Retinal pigment epithelial cell (primary cell): ENCODE measurements around the gene IRX2.

ENCODE experiments used
- DNase-seq: peaks from one replicate; pipeline ENCODE4 v3.0.0-alpha.2; 2010; ENCODE audit warnings: low read depth
- H3K4me3 ChIP-seq: 2 replicates; pipeline ENCODE4 v1.5.1; 2011; ENCODE audit warnings: mild to moderate bottlenecking, low read length, control low read depth, moderate library complexity
- TF ChIP-seq, protein P1 (sequence below): conservative IDR thresholded peaks from 2 replicates; pipeline ENCODE4 v1.5.1; 2011; ENCODE audit warnings: low read depth, low read length, control low read depth, inconsistent platforms

The IRX2 gene

DNA sequence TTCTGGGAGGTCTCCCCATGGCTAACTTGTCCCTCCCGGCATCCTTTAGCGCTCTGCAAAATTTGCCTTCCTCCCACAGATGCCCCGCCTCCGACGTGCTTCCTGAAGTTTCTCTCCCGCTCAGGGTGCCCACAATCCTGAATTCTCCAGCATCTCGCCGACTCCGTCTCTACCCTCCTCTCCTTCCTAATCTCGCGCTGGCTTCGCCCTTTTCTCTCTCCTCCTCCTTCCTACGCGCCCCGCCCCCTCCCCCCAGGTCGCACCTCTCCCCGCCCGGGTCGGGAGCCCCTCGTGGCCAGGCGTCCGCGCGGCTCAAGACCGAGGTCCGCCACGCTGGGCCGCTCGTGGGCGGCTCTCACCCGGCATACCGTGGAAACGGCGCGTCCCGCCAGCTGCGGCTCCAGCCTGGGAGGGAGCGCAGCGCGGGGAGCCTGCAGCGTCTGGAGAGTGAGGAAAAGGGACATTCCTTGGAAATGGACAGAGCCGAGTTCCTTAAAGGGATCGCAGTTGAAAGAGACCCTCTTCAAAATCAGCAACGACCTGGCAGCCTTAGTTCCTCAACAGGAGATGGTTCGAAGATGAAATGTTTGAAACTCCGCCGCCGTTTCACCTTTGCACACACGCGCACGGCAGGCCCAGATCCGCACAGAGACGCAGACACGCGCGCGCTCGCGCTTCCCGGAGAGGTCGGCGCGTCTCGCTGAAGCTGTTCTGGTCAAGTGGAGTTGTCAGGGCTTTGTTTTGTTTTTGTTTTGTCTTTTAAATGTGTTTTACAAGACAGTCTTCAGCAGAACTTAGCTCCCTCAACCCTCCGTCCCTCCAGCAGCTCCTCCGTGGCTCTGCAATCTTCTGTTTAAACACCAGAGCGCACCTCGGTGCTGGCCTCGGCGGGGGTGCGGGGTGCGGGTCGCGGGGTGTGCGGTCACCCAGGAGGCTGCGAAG lies 5.0 kb upstream of the IRX2 start:
- no peak for DNase-seq
- no peak overlapping the region for H3K4me3 ChIP-seq

DNA sequence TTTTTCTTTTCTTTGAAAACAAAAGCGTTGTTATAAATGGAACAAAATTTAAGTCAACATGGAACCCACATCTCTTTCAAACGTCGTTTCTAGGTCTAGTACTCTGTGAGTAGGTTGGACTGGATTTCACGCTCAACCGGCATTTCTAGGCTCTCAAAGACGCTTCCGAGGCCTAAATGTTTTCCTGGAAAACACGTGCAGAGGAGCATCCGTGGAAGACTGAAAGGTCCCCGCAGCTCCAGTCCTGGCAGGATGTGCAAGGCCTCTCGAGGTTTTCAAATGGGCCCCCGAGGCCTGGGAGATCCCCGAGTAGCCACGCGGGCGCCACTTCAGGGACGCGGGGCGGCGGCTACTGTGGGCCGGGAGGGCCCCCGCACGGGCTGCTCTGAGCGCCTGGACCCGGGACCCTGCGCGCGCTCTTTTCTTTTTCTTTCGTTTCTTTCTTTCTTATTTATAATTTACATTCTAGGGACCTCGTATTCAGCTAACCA lies 4.2 kb upstream of the IRX2 start:
- TF ChIP-seq, protein P1, sequence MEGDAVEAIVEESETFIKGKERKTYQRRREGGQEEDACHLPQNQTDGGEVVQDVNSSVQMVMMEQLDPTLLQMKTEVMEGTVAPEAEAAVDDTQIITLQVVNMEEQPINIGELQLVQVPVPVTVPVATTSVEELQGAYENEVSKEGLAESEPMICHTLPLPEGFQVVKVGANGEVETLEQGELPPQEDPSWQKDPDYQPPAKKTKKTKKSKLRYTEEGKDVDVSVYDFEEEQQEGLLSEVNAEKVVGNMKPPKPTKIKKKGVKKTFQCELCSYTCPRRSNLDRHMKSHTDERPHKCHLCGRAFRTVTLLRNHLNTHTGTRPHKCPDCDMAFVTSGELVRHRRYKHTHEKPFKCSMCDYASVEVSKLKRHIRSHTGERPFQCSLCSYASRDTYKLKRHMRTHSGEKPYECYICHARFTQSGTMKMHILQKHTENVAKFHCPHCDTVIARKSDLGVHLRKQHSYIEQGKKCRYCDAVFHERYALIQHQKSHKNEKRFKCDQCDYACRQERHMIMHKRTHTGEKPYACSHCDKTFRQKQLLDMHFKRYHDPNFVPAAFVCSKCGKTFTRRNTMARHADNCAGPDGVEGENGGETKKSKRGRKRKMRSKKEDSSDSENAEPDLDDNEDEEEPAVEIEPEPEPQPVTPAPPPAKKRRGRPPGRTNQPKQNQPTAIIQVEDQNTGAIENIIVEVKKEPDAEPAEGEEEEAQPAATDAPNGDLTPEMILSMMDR = no peak
- DNase-seq = no peak
- no peak overlapping the region for H3K4me3 ChIP-seq

More for the DNA sequence above, 5.0 kb upstream of the IRX2 start:
- TF ChIP-seq, protein P1 = no peak

DNA sequence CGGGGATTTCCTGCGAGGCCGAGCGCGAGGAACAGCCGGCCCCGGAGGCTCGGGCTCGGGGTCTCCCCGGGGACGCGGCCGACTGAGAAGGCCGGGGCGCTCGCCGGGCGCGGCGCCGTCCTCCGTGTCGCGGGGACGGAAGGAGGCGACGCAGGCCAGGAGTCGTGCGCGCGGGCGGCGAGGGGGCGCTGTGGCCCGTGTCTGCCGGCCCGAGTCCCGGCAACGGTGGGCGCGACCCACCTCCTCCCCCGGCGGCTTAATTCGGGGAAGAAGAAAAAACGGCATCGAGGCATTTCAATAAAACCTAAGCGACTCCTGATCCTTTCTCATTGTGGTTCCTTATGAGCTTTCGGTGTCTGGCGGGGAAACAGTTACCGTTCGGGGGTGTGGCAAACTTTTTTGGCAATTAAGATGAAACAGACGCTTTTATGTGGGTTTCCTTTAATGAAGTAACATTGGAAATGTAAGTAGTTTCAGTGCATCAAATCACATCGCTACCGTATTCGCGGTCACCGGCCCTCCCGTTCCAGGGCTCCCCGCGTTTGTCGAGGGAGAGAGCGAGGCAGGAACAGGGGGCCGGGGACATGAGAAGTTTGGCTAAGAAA lies 3.7 kb upstream of the IRX2 start:
- TF ChIP-seq, protein P1 = no peak
- H3K4me3 ChIP-seq = no peak overlapping the region
- DNase-seq = no peak

DNA sequence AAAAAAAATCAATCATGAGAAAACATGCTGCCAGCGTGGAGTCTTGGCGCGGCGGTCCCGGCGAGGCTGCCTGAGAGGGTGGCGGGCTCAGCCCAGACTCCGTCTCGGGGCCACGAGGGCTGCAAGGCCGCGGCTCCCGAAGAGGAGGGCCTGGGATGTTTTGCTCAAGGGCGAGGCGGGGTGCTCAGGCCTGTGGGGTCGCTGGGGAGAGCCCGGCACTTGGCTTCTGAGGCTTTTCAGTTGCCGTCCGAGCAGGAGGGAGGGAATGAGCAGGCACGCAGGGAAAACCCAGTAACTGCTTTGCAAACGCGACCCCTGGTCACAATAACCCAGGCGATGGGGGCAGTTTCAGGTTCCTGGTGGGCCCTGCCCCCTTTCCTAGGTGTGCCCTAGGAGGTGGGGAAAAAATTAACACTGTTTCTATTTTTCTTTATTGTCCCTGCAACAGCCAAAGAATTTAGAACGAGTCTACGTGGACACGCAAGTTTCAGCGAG lies 3.2 kb upstream of the IRX2 start:
- no peak overlapping the region for H3K4me3 ChIP-seq
- DNase-seq = no peak

DNA sequence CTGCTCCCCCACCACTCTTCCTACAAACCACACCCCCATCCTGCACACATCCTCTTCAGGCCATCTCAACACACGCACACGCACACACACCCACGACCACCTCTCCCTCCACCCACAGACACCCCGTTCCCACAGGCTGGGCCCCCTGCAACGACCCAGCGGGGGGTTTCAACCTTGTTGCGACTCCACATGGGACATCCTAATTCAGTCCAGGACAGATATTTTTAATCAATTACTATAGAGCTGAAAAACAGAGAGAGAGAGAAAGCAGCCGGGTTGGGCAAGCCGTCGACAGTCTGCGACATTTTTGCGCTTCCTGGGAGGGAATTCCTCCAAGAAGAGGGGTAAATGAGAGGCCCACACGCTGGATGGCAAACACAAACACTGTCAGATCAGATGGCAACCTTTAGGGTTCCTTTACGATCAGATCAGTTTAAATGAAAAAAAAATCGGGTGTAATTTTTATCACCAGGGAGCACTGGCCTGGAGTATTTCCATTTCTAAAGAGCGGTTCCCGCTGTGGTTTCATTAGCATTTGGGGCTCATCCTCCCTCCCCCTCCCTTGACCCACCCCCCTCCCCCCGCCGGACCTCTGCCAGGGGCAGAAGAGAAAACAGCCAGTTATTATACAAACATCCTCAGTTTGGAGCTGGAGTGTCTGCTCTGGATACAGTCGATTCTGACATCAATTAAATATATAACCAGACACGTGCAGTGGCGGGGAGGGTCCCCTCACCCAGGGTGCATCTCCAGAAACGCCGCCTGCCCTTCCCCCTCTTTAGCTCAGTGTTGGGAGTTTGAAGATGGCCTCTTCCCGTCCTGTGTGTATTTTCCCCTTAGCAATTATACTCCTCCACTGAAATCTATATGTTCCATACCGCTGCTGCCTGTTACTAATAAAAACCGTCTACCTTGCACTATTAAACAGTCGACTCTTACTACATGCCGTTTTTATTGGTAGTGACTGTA lies 2.3 kb upstream of the IRX2 start:
- no peak overlapping the region for H3K4me3 ChIP-seq
- TF ChIP-seq, protein P1 = no peak
- no peak for DNase-seq

More for the DNA sequence above, 3.2 kb upstream of the IRX2 start:
- TF ChIP-seq, protein P1 = no peak

DNA sequence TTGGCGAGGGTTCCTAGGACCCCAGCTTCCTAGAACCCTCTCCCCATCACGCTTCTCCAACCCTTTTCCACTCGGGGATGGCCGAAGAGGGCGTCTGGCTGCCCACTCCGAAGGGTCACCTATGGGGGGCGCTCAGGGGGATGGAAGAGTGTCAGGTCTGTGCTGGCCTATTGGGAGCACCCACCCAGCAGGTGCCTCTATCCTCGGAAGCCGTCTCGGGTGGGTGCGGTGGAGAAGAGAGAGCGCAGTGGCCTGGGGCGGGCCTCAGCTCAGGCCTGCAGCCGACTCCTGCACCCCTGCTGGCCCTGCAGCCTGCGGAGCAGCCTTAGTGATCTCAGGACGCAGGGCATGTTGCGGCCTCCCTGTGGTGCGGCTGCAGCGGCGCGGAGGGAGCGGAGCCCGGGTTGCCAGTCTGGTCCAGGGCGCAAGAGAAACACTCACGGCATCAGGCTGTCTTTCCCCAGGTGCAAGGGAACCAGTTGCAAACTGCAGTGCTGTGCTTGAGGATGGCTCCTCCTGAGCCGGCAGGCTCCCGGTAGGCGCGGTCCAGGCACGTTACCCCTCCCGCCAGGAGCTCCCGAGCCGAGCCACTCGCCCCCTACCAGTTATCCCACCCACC lies 1.5 kb upstream of the IRX2 start:
- DNase-seq = no peak
- TF ChIP-seq, protein P1 = no peak
- no peak overlapping the region for H3K4me3 ChIP-seq
